ENCODE data around the gene KRT14.
A peak's percentile ranks its signal among the peaks of the same experiment; 100 is the strongest.
"Not testable (repeated sequence)": the region's sequence is repeated elsewhere in the genome, so short reads cannot be mapped to it uniquely, and the experiment has no call there.

Gene KRT14

GRCh38 chr17:41622340-41623183 lies 35.9 kb upstream of the KRT14 start:
- DNase-seq, result not testable (repeated sequence)

DNA sequence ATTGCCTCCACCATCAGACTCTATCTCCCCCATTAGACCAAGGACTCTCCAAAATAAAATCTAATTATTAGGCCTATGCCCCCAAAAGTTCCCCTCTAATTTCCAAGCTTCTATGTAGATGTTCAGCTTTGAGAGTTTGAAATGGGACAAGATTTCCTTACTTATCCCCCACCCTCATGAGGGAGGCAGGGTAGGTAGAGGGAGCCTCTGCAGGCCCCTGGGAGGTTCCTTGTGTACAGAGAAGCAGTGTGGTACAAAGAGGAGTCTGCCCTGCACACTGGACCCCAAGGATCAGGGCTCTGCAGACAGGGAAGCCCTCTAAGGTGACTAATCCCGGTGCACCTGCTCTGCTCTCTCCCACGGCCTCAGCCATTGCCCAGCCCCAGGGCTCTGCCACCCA lies 35.2 kb upstream of the KRT14 start:
- DNase-seq, result no peak

DNA sequence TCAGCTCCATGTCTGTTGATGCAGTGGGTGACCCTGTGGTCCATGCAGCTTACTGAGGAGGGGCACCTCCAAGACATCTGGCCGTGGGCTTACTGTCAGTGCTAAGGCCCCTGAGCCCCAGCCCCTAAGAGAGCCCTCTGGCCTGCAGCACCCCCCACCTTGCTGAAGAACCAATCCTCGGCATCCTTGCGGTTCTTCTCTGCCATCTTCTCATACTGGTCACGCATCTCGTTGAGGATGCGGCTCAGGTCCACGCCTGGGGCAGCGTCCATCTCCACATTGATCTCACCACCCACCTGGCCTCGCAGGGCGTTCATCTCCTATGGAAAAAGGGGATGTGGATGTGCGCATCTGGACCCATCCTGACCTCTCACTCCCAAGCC lies 34.7 kb upstream of the KRT14 start:
- not testable (repeated sequence) for DNase-seq

DNA sequence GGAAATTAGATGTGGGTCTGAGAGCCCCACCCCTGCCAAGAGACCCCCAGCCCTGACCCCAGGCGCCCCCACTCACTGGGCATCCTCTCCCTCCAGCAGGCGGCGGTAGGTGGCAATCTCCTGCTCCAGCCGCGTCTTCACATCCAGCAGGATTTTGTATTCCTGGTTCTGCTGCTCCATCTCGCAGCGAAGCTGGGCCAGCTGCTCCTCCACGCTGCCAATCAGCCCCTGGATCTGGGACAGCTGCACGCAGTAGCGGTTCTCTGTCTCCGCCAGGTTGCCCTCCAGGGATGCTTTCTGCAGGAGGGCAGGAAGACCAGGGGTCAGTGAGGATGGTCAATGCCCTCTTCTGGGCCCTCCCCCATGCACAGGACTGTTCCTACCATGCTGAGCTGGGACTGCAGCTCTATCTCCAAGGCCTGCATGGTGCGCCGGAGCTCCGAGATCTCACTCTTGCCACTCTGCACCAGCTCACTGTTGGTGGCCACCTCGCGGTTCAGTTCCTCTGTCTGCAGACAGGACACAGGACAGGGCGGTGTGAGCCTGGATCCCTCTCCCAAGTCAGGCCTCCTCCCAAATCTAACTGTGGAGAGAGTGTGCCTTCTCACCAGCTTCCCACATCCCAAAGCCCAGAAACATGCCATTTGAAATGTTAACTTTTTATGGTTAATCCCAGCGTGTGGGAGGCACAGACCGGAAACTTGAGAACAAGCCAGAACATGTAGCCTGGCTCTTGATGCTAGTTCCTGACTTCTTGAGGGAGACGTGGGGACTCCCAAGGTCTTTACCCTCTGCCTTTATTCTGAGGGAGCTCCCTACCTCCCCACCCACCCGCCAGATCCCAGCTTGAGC lies 34.1 kb upstream of the KRT14 start:
- no peak for DNase-seq

GRCh38 chr17:41619927-41620582 lies 33.4 kb upstream of the KRT14 start:
- not testable (repeated sequence) for DNase-seq

DNA sequence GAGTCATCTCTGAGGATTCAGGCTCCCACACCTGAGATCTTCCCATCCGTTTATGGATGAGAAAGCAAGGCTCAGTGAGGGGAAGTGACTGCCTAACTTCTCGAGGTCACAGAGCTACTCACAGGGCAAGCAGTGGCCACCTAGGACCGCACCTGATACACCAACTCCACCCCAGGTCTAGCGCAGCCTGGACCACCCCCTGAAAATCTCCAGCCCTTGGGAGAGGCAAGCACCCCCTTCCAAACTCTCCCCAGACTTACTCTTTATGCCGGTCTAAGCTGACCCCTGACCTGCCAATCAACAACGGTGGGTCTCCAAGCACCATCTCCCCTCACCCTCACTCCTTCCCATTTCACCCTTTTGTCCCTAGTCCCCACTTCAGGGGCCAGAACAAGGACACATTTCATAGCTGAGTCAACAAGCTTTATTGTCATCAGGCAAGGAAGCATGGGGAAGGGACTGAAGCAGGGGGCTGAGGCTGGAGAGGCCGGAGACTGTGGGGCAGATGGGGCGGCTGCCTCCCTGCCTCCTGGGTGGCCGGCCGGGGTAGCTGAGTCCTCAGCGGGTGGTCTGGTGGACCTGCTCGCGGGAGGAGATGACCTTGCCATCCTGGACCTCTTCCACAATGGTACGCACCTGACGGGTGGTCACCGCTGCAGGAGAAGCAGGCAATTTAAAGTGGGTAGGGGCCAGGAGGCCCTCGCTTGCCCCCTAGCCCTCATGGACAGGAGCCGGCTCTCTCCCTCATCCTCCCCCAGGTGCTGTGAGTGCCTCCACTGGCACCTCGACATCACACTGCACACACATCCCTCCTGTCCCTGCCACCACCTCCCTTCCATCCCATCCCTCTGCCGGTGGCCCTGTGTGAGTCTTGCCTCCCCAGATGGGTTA lies 32.6 kb upstream of the KRT14 start:
- DNase-seq, result no peak

GRCh38 chr17:41618341-41619035 lies 31.8 kb upstream of the KRT14 start:
- no peak for DNase-seq

- no peak for DNase-seq
These were observed 31.0 kb upstream of the KRT14 start for GRCh38 chr17:41617698-41618097.

GRCh38 chr17:41617136-41617535 lies 30.4 kb upstream of the KRT14 start:
- DNase-seq, result no peak

- not testable (repeated sequence) for DNase-seq
These were observed 29.8 kb upstream of the KRT14 start for GRCh38 chr17:41616486-41616885.

GRCh38 chr17:41615454-41615853 lies 28.8 kb upstream of the KRT14 start:
- DNase-seq, result peak; percentile 52

- DNase-seq, result not testable (repeated sequence)
These were observed 28.1 kb upstream of the KRT14 start for GRCh38 chr17:41614767-41615166.

DNA sequence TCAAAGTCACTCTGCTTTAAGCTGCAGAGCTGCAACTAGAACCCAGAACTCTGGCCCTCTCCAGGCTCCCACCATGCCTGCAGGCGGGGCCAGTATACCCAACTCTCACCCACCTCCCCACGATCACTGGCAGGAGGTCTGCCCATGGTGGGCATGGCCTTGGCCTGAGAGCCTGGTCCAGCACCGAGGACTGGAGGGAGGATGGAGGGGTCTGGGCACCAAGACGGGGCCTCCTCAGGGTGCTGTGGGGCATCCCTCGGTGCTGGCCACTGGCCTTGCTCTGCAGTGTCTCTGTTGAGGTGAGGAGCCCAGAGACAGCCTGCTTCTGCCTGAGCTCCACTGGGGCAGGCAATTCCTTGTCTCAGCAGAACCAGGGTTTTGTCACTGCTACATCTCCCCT lies 27.4 kb upstream of the KRT14 start:
- no peak for DNase-seq

GRCh38 chr17:41613277-41614082 lies 26.8 kb upstream of the KRT14 start:
- DNase-seq, result no peak

GRCh38 chr17:41612376-41613160 lies 25.9 kb upstream of the KRT14 start, which contains the start of gene KRT16:
TSS of gene KRT16 (minus strand) at chr17:41612767. CDS start at chr17:41612688, 79 bp downstream.
- DNase-seq, result not testable (repeated sequence)

DNA sequence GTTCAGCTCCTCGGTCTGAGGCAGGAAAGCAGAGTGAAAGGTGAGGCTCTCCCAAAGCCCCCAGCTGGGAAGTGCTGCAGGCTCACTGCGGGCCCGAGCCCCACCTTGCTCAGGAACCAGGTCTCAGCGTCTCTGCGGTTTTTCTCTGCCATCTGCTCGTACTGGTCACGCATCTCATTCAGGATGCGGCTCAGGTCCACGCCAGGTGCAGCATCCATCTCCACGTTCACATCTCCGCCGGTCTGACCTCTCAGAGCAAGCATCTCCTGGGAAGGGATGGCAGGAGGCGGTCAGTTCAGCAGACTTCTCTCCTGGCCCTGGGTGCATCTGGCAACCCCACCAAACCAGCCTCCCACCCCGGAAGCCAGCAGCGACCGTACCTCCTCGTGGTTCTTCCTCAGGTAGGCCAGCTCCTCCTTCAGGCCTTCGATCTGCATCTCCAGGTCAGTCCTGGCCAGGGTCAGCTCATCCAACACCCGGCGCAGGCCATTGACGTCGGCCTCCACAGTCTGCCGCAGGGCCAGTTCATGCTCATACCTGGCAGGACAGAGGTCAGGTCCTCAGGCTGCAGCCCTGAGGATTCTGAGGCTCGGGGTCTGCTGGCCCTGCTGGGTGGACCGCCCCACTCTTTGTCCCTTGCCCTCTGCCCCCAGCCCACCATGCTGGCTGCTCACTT lies 24.4 kb upstream of the KRT14 start:
- no peak for DNase-seq

DNA sequence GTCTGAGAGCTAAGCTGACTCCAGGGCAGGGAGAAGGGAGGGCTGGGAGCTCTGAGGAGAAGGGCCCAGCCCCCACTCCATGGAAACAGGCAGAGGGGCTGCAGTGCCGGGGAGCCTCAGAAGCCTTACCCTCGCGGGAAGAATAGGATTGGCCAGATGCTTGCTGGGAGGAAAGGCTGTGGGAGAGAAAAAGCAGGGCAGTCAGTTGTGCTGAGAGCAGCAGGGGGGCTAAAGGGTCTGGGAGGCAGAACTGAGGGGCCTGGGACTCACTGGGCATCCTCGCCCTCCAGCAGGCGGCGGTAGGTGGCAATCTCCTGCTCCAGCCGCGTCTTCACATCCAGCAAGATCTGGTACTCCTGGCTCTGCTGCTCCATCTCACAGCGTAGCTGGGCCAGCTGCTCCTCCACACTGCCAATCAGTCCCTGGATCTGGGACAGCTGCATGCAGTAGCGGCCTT lies 23.4 kb upstream of the KRT14 start:
- not testable (repeated sequence) for DNase-seq

DNA sequence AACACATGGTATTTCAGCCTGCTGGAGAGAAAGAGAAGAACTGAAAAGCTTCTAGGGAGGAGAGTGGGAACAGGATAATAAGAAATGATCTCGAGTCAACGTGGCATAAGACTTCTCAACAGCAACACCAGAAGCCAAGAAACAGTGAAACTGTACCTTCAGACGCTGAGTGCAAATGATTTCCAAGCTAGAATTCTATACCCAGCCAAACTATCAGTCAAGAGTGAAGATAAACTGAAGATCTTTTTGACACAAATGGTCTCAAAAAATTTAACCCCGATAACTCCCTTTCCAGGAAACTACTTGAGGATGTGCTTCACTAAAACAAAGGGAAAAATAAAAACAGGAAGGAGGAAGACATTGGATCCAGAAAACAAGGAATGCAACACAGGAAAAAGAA lies 20.2 kb upstream of the KRT14 start:
- not testable (repeated sequence) for DNase-seq

GRCh38 chr17:41602524-41602923 lies 15.8 kb upstream of the KRT14 start:
- no peak for DNase-seq
